K562 treated with DMSO at 1 percent for 12 hours (cell line): ENCODE measurements around the gene TCF21. TPM values are rescaled to one million over a fixed set of nuclear protein-coding genes. Genes with fewer than 3 reads are reported as not detected.

Experiments
- total RNA-seq: library from RNA; unstranded; fragments of 300-600 nt; gene quantifications from 2 replicates; pipeline ENCODE4 v1.2.3, GENCODE V29; 2022; ENCODE audit not compliant: insufficient read depth

The TCF21 gene
- total RNA-seq: not detected in 2 replicates

GRCh38 chr6:133888929-133889556 lies at the start of gene TCF21:
Gene TCF21, plus strand, starts transcription at chr6:133889113. Its CDS starts 285 bp downstream, at chr6:133889398.

Other genes starting within 250 kb of the TCF21 start
- 110 and 164 TPM in 2 replicates for gene TBPL1, start 64.1 kb downstream of the TCF21 start, total RNA-seq
- 2.1 and 6.4 TPM in 2 replicates for gene SLC2A12, start 163.5 kb downstream of the TCF21 start, total RNA-seq